ENCODE measurements around the gene RPS14. TPM values are rescaled to one million over a fixed set of nuclear protein-coding genes. Genes with fewer than 3 reads are reported as not detected.

RPS14 gene
- total and polyA plus RNA-seq, 9 of the 15 experiments (the other 6 are each of a cell fraction or from before 2014, with no cell fraction given) = 1,824 to 5,983 (median 3,017) TPM

DNA sequence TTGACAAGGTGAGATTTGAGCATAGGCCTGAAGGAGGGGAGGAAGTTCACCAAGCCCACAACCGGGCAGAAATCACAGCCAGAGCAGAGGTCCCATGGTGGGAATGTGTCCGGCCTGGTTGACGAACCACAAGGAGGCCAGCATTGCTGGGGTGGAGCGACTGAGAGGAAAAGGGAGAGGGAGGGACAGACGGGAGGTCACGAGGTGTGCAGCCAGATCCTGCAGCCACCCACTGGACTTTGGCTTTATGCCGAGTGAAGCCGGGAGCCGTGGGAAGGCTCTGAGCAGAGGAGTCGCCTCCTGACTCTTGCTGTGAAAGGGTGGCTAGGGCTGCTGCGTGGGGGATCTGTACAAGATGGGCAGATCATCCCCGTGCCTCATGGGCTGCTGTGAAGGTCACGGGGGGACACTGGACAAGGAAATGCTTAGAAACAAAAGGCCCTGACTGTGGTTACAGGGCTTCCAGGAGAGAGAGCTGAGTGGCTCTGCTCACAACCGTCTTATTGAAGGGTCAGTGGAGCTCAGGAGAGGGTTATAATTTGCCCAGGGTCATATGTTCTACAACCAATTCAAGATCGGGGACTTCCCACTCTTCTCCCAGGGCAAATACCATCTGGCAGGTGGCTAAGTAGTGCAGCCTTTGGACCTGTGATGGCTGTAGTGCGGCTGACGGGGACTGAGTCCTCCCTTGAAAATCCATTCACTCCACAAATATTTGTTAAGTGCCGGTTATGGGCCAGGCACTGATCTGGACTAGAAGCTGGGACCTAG lies 21.2 kb downstream of the RPS14 start (continued):
- TF ChIP-seq, protein P1, sequence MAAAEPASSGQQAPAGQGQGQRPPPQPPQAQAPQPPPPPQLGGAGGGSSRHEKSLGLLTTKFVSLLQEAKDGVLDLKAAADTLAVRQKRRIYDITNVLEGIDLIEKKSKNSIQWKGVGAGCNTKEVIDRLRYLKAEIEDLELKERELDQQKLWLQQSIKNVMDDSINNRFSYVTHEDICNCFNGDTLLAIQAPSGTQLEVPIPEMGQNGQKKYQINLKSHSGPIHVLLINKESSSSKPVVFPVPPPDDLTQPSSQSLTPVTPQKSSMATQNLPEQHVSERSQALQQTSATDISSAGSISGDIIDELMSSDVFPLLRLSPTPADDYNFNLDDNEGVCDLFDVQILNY (CRISPR knock-in tag; IDR thresholded peaks at IDR 0.05) = no peak
- peak; percentile 51 to 56; a peak in 3 of 4 replicates for TF ChIP-seq KDM1A (IDR thresholded peaks at IDR 0.05)
- peak; percentile 25 for TF ChIP-seq ZFP36 (IDR thresholded peaks at IDR 0.05; ENCODE audit: low read depth, low read length, partially characterized antibody)
- no peak for TF ChIP-seq ZZZ3 (IDR thresholded peaks at IDR 0.05)
- TF ChIP-seq ETV1 (tag; conservative IDR thresholded peaks at IDR 0.05; ENCODE audit: low read depth) = no peak
- peak; percentile 43 for TF ChIP-seq CTBP1 (IDR thresholded peaks at IDR 0.05; ENCODE audit: borderline replicate concordance)
- TF ChIP-seq, protein P2, sequence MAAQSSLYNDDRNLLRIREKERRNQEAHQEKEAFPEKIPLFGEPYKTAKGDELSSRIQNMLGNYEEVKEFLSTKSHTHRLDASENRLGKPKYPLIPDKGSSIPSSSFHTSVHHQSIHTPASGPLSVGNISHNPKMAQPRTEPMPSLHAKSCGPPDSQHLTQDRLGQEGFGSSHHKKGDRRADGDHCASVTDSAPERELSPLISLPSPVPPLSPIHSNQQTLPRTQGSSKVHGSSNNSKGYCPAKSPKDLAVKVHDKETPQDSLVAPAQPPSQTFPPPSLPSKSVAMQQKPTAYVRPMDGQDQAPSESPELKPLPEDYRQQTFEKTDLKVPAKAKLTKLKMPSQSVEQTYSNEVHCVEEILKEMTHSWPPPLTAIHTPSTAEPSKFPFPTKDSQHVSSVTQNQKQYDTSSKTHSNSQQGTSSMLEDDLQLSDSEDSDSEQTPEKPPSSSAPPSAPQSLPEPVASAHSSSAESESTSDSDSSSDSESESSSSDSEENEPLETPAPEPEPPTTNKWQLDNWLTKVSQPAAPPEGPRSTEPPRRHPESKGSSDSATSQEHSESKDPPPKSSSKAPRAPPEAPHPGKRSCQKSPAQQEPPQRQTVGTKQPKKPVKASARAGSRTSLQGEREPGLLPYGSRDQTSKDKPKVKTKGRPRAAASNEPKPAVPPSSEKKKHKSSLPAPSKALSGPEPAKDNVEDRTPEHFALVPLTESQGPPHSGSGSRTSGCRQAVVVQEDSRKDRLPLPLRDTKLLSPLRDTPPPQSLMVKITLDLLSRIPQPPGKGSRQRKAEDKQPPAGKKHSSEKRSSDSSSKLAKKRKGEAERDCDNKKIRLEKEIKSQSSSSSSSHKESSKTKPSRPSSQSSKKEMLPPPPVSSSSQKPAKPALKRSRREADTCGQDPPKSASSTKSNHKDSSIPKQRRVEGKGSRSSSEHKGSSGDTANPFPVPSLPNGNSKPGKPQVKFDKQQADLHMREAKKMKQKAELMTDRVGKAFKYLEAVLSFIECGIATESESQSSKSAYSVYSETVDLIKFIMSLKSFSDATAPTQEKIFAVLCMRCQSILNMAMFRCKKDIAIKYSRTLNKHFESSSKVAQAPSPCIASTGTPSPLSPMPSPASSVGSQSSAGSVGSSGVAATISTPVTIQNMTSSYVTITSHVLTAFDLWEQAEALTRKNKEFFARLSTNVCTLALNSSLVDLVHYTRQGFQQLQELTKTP (IDR thresholded peaks at IDR 0.05; ENCODE audit: low read depth in 1 of 2, partially characterized antibody in 2 of 2) = no peak
- TF ChIP-seq, protein P3, sequence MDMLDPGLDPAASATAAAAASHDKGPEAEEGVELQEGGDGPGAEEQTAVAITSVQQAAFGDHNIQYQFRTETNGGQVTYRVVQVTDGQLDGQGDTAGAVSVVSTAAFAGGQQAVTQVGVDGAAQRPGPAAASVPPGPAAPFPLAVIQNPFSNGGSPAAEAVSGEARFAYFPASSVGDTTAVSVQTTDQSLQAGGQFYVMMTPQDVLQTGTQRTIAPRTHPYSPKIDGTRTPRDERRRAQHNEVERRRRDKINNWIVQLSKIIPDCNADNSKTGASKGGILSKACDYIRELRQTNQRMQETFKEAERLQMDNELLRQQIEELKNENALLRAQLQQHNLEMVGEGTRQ (CRISPR knock-in tag; IDR thresholded peaks at IDR 0.05) = peak; percentile 69
- TF ChIP-seq, protein P4, sequence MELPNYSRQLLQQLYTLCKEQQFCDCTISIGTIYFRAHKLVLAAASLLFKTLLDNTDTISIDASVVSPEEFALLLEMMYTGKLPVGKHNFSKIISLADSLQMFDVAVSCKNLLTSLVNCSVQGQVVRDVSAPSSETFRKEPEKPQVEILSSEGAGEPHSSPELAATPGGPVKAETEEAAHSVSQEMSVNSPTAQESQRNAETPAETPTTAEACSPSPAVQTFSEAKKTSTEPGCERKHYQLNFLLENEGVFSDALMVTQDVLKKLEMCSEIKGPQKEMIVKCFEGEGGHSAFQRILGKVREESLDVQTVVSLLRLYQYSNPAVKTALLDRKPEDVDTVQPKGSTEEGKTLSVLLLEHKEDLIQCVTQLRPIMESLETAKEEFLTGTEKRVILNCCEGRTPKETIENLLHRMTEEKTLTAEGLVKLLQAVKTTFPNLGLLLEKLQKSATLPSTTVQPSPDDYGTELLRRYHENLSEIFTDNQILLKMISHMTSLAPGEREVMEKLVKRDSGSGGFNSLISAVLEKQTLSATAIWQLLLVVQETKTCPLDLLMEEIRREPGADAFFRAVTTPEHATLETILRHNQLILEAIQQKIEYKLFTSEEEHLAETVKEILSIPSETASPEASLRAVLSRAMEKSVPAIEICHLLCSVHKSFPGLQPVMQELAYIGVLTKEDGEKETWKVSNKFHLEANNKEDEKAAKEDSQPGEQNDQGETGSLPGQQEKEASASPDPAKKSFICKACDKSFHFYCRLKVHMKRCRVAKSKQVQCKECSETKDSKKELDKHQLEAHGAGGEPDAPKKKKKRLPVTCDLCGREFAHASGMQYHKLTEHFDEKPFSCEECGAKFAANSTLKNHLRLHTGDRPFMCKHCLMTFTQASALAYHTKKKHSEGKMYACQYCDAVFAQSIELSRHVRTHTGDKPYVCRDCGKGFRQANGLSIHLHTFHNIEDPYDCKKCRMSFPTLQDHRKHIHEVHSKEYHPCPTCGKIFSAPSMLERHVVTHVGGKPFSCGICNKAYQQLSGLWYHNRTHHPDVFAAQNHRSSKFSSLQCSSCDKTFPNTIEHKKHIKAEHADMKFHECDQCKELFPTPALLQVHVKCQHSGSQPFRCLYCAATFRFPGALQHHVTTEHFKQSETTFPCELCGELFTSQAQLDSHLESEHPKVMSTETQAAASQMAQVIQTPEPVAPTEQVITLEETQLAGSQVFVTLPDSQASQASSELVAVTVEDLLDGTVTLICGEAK (IDR thresholded peaks at IDR 0.05) = no peak
- TF ChIP-seq, protein P4 (CRISPR knock-in tag; IDR thresholded peaks at IDR 0.05) = no peak
